Sigmoid colon (tissue), 7 donors: ENCODE data around the gene SEC14L3. TPM values are rescaled to one million over a fixed set of nuclear protein-coding genes. Genes with fewer than 3 reads are reported as not detected.

Source experiments
- DNase-seq: peaks from one replicate; pipeline ENCODE4 v3.0.0-alpha.2; 2019
- H3K27ac ChIP-seq, 4 donors: fragments of 200-600 bp; sonication (generic); one replicate each; pipeline ENCODE4 v1.5.1; 2016 to 2019; ENCODE audit warnings: mild to moderate bottlenecking in 1 of 4
- H3K27me3 ChIP-seq, 3 donors: fragments of 200-600 bp; sonication (generic); one replicate each; pipeline ENCODE4 v1.5.1; 2019; ENCODE audit warnings: mild to moderate bottlenecking in 1 of 3
- H3K36me3 ChIP-seq, 4 donors: fragments of 200-600 bp; sonication (generic); one replicate each; pipeline ENCODE4 v1.5.1; 2016 to 2019
- H3K4me1 ChIP-seq, 4 donors: fragments of 200-600 bp; sonication (generic); one replicate each; pipeline ENCODE4 v1.5.1; 2017 to 2019
- H3K4me3 ChIP-seq, 4 donors: fragments of 200-600 bp; sonication (generic); one replicate each; pipeline ENCODE4 v1.5.1; 2017 to 2019; ENCODE audit warnings: mild to moderate bottlenecking in 2 of 4, moderate library complexity in 1 of 4
- H3K9me3 ChIP-seq, 4 donors: fragments of 200-600 bp in 3 of 4; sonication (generic) in 3 of 4; one replicate each; pipeline versions ENCODE4 v1.5.1 to v1.6.1; 2013 to 2019
- CTCF ChIP-seq, 4 experiments: fragments of 450-650 bp in 3 of 4; fragments of 200-600 bp in 1 of 4; IDR thresholded peaks; one replicate each; pipeline ENCODE4 v1.5.1; 2016 to 2019; ENCODE audit warnings: antibody characterized with exemption in 4 of 4, mild to moderate bottlenecking in 3 of 4, moderate library complexity in 2 of 4
- EP300 ChIP-seq, 4 donors: sonication (generic); formaldehyde crosslinking; IDR thresholded peaks; one replicate each; pipeline ENCODE4 v1.6.1; 2017; ENCODE audit warnings: antibody characterized with exemption in 4 of 4
- POLR2A ChIP-seq, 2 donors: fragments of 450-650 bp; IDR thresholded peaks; one replicate each; pipeline ENCODE4 v1.6.1; 2016; ENCODE audit warnings: antibody characterized with exemption in 2 of 2, mild to moderate bottlenecking in 2 of 2, moderate library complexity in 2 of 2
- POLR2AphosphoS5 ChIP-seq, 4 donors: sonication (generic); formaldehyde crosslinking; IDR thresholded peaks; one replicate each; pipeline ENCODE4 v1.6.1; 2017; ENCODE audit warnings: antibody characterized with exemption in 4 of 4
- WGBS, 2 donors: extraction: QIAGEN DNeasy Blood & Tissue Kit; methylation state at CpG; one replicate each; pipeline ENCODE4 v1.1.7; 2013; 5-methylcytosine and 5-hydroxymethylcytosine counted together
- intact Hi-C: fragments of 100-400 bp; cut with DNase I; formaldehyde crosslinking; loops from one replicate; pipeline ENCODE4 v1.15.1; 2023
- polyA plus RNA-seq, 3 donors: library from polyadenylated mRNA; stranded (reverse); fragments of 200-250 nt; gene quantifications; one replicate each; pipeline ENCODE4 v1.2.3, GENCODE V29; 2013
- total RNA-seq, 4 donors: library from RNA; depleted of rRNA; stranded (reverse); fragments of >200 nt; gene quantifications; one replicate each; pipeline ENCODE4 v1.1.0, GENCODE V29; 2016
- donor health status: healthy with polysubstance abuse.
- donor health status: Bipolar disorder and iron deficiency.
- donor health status: healthy.

SEC14L3 gene
- total and polyA plus RNA-seq, 7 donors = 0.23 TPM; not detected in 6

GRCh38 chr22:30435674-30436126 is 36.1 kb downstream of the SEC14L3 start:
- no peaks in the 10 kb centered on the region for H3K36me3 ChIP-seq
- 67 to 88% methylated on average over 6 of the region's 6 CpGs for WGBS, 2 donors
- intact Hi-C loops = no loop called here
- peaks cover 0 to 5% (median 0%) of the 10 kb centered on the region in 3 donors for H3K27me3 ChIP-seq
- H3K4me1 ChIP-seq = no peaks in the 10 kb centered on the region
- no peak for DNase-seq
- TF ChIP-seq EP300 (IDR thresholded peaks at IDR 0.05) (no peak), CTCF (IDR thresholded peaks at IDR 0.05) (no peak), POLR2AphosphoS5 (IDR thresholded peaks at IDR 0.05) (no peak), POLR2A (IDR thresholded peaks at IDR 0.05) (no peak)
- no peak overlapping the region for H3K4me3 ChIP-seq
- H3K27ac ChIP-seq = no peak overlapping the region
- no peaks in the 10 kb centered on the region for H3K9me3 ChIP-seq

GRCh38 chr22:30434843-30435242 is 37.0 kb downstream of the SEC14L3 start:
- intact Hi-C loops = no loop called here
- H3K27ac ChIP-seq = no peak overlapping the region
- 70 to 80% methylated on average over 1 of the region's 1 CpG for WGBS, 2 donors
- no peak for DNase-seq
- peaks cover 0 to 2% (median 0%) of the 10 kb centered on the region in 3 donors for H3K27me3 ChIP-seq
- no peaks in the 10 kb centered on the region for H3K36me3 ChIP-seq
- H3K4me1 ChIP-seq = no peaks in the 10 kb centered on the region
- TF ChIP-seq POLR2AphosphoS5 (IDR thresholded peaks at IDR 0.05) = no peak
- no peak for TF ChIP-seq POLR2A (IDR thresholded peaks at IDR 0.05)
- no peak for TF ChIP-seq CTCF (IDR thresholded peaks at IDR 0.05)
- no peak for TF ChIP-seq EP300 (IDR thresholded peaks at IDR 0.05)
- no peak overlapping the region for H3K4me3 ChIP-seq
- no peaks in the 10 kb centered on the region for H3K9me3 ChIP-seq

- TF ChIP-seq POLR2A (IDR thresholded peaks at IDR 0.05) = no peak
- TF ChIP-seq POLR2AphosphoS5 (IDR thresholded peaks at IDR 0.05) = no peak
- no peak for TF ChIP-seq EP300 (IDR thresholded peaks at IDR 0.05)
- TF ChIP-seq CTCF (IDR thresholded peaks at IDR 0.05) = no peak
Measured at GRCh38 chr22:30433773-30434172, 38.0 kb downstream of the SEC14L3 start.

GRCh38 chr22:30433227-30433626 is 38.6 kb downstream of the SEC14L3 start:
- Histone ChIP-seq H3K27ac (no peak overlapping the region), H3K4me3 (no peak overlapping the region), H3K27me3 (no peaks in the 10 kb centered on the region), H3K9me3 (no peaks in the 10 kb centered on the region), H3K36me3 (no peaks in the 10 kb centered on the region), H3K4me1 (no peaks in the 10 kb centered on the region)
- TF ChIP-seq POLR2A (IDR thresholded peaks at IDR 0.05) (no peak), POLR2AphosphoS5 (IDR thresholded peaks at IDR 0.05) (no peak), EP300 (IDR thresholded peaks at IDR 0.05) (no peak), CTCF (IDR thresholded peaks at IDR 0.05) (no peak)
- 93 to 98% methylated on average over 3 of the region's 3 CpGs for WGBS, 2 donors
- no peak for DNase-seq
- intact Hi-C loops = no loop called here

More at GRCh38 chr22:30433773-30434172, 38.0 kb downstream of the SEC14L3 start:
- no peaks in the 10 kb centered on the region for H3K36me3 ChIP-seq
- H3K9me3 ChIP-seq = no peaks in the 10 kb centered on the region
- H3K27me3 ChIP-seq = no peaks in the 10 kb centered on the region
- H3K4me3 ChIP-seq = no peak overlapping the region
- DNase-seq = no peak
- intact Hi-C loops = no loop called here
- H3K27ac ChIP-seq = no peak overlapping the region
- 92 to 96% methylated on average over 1 of the region's 1 CpG for WGBS, 2 donors
- H3K4me1 ChIP-seq = no peaks in the 10 kb centered on the region

GRCh38 chr22:30432520-30432919 is 39.3 kb downstream of the SEC14L3 start:
- Histone ChIP-seq H3K4me1 (no peaks in the 10 kb centered on the region), H3K9me3 (no peaks in the 10 kb centered on the region), H3K27ac (no peak overlapping the region), H3K27me3 (no peaks in the 10 kb centered on the region), H3K36me3 (no peaks in the 10 kb centered on the region), H3K4me3 (no peak overlapping the region)
- TF ChIP-seq CTCF (IDR thresholded peaks at IDR 0.05) (no peak), POLR2AphosphoS5 (IDR thresholded peaks at IDR 0.05) (no peak)
- intact Hi-C loops = no loop called here
- 55 to 64% methylated on average over 2 of the region's 2 CpGs for WGBS, 2 donors
- no peak for DNase-seq
